AG09309 (cell line): ENCODE data around the gene NPC2.
A peak's percentile ranks its signal among the peaks of the same experiment; 100 is the strongest.
"Not testable (repeated sequence)": the region's sequence is repeated elsewhere in the genome, so short reads cannot be mapped to it uniquely, and the experiment has no call there.

Experiments used
- DNase-seq: peaks from one replicate; pipeline ENCODE4 v3.0.0-alpha.2; 2010; ENCODE audit warnings: low read depth
- H3K4me3 ChIP-seq: 2 replicates; pipeline ENCODE4 v1.5.1; 2011; ENCODE audit warnings: mild to moderate bottlenecking, low read depth, low read length, moderate library complexity; ENCODE audit not compliant: control insufficient read depth
- TF ChIP-seq, protein P1 (sequence below): IDR thresholded peaks from 2 replicates; pipeline ENCODE4 v1.5.1; 2011; ENCODE audit warnings: mild to moderate bottlenecking, low read depth, low read length, inconsistent platforms; ENCODE audit not compliant: insufficient read depth, control insufficient read depth; ENCODE audit errors: missing control alignments

The NPC2 gene

DNA sequence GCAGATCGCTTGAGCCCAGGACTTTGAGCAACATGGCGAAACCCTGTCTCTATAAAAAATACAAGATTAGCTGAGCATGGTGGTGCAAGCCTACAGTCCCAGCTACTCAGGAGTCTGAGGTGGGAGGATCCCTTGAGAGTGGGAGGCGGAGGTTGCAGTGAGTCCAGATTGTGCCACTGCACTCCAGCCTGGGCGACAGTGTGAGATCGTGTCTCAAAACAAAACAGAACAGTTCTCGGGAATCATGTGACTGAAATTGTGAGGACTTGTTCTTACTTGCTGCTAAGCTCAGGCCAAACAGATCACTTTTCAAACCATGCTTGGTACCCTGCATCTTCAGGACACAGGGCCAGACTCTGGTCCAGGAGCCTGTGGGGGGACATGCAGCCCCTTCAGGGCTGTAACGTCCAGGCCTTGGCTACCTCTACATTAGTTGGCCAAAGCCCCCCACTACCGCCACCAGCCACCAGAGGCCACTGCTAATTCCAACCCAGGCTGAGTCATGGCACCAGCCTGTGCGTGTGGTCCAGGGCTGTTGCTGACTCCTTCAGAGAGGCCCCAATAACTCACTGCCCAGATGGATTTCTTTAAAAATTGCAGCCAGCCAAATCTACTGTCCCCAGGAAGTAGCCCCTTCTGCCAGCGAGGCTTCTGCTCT lies 33.7 kb downstream of the NPC2 start:
- TF ChIP-seq, protein P1, sequence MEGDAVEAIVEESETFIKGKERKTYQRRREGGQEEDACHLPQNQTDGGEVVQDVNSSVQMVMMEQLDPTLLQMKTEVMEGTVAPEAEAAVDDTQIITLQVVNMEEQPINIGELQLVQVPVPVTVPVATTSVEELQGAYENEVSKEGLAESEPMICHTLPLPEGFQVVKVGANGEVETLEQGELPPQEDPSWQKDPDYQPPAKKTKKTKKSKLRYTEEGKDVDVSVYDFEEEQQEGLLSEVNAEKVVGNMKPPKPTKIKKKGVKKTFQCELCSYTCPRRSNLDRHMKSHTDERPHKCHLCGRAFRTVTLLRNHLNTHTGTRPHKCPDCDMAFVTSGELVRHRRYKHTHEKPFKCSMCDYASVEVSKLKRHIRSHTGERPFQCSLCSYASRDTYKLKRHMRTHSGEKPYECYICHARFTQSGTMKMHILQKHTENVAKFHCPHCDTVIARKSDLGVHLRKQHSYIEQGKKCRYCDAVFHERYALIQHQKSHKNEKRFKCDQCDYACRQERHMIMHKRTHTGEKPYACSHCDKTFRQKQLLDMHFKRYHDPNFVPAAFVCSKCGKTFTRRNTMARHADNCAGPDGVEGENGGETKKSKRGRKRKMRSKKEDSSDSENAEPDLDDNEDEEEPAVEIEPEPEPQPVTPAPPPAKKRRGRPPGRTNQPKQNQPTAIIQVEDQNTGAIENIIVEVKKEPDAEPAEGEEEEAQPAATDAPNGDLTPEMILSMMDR, result peak; percentile 87
- no peak overlapping the region for H3K4me3 ChIP-seq
- DNase-seq, result peak; percentile 42

DNA sequence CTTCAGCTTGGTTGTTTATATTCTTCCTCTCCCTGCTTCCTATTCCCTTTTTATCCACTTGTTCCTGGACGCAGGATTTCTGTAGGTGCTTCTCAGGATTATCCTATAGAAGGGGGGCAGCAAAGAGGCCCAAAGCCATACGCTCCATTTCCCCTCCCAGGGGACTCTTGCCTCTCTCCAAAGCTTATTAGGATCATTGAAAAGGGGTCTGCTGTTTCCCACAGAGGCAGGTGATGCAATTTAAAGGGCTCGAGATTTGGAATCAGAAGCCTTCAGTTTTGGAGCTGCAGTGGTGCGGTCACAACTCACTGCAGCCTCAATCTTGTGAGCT lies 35.6 kb downstream of the NPC2 start:
- TF ChIP-seq, protein P1, result no peak
- H3K4me3 ChIP-seq, result no peak overlapping the region
- DNase-seq, result no peak

DNA sequence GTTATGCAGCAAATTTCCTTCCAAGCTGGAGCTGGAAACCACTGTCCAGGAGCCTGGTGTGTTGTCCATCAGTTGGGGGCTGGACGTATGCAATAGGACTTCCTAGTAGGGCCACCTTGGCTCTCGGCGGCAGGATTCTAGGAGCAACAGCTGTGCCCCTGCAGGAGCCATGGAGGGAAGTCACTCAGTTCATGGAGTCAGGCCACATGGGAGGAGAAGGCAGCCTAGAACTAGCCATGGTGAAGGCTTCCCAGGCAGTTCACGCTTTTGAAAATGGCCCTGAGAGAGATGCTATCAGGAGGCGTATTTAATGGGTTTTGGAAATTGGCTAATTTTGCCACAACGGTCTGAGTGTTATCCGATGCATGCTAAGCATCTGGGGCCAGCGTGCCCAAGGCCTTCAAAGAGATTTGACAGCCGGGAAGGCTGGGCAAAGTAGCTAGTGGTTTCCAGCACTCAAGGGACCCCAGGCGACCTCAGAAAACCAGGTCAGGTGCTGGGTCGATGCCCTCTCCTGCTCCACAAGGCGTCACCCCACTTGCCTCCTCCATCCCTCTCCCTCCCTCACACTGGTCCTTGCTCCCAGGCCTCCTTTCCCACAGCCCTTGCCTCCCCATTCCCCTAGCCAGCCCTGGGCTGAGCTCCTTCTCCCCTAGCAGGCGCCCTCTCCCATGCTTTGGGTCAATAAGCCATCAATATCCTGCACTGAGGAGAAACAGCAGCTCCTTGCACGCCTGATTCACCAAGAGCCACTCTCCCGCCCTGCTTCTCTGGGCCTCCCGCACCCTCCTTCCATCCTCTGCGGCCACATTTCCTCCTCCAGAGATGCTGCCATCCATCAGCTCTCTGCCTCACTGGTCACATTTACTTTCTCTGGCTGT lies 36.2 kb downstream of the NPC2 start:
- TF ChIP-seq, protein P1, result no peak

DNA sequence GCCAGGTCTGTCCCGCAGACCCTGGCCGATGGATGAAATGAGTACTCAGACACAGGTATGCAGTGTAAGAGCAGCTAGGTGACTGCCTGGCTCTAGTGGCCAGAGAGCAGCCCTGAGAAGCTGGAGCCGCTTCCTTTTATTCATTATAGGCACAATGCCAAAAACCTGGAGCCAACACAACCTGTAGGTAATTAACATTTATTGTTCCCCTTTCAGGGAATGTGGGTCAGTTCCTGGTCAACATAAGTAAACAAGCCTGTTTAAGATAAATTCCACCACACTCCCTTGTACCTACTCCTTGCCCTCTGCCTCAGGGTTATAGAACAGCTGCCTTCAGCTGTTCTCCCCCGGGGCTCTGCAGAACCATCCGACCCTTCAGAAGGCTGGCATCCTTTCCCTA lies 38.7 kb downstream of the NPC2 start:
- DNase-seq, H3K4me3 ChIP-seq: not testable (repeated sequence)

More for the DNA sequence above, 36.2 kb downstream of the NPC2 start:
- no peak for DNase-seq
- H3K4me3 ChIP-seq, result no peak overlapping the region

DNA sequence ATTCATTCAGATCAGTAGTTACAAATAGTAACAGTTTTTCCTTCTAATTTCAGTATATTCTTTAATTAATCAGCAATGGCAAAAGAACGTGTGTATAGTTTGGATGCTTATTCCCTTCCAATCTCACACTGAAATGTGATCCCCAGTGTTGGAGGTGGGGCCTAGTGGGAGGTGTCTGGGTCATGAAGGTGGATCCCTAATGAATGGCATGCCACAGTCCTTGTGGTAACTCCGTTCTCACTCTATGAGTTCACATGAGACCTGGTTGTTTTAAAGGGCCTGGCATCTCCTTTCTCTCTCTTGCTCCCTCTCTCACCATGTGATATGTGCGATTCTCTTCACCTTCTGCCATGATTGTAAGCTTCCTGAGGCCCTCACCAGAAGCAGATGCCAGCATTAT lies 48.2 kb downstream of the NPC2 start:
- no peak overlapping the region for H3K4me3 ChIP-seq
- TF ChIP-seq, protein P1, result no peak
- DNase-seq, result no peak

DNA sequence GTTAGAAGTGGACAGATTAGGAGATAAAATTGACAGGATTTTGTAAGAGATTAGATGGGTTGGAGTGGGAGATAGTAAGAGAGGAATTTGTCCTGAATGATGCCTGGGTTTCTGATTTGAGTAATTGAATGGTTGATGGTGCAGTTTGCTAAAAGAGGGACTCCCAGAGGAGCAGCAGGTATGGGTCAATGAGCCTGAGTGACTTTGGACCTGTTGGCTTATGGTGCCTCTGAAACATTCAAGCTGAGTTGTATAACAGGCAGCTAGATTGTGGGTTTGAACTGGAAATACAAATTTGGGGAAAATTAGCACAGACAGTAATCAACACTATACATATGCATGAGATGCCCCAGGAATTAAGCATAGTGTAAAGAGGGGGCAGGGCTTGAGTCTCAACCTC lies 50.3 kb downstream of the NPC2 start:
- H3K4me3 ChIP-seq, result no peak overlapping the region
- DNase-seq, result no peak
- TF ChIP-seq, protein P1, result no peak

DNA sequence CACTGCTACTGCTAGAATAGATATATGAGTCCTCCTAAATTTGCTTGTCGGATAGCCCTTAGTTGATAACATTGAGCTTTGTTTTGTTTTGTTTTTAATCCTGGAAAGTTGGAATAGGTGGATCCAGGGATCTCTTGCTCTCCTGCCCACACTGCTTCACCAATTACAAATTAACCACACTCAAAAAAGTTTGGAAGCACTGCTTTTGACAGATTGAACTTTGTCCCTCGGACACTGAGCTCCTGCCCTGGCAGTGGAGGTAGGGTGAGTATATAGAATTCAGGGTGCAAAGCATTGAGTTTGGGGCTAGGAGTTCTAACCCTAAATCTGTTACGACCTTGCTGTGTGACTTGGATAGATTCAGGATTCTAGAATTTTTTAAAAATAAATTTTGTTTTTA lies 52.0 kb downstream of the NPC2 start:
- DNase-seq, result no peak
- TF ChIP-seq, protein P1, result no peak
- no peak overlapping the region for H3K4me3 ChIP-seq
